Ureter (tissue), 1 donor: ENCODE data around the gene LRP10. TPM values are rescaled to one million over a fixed set of nuclear protein-coding genes. Genes with fewer than 3 reads are reported as not detected.
A peak's percentile ranks its signal among the peaks of the same experiment; 100 is the strongest.
"Not testable (repeated sequence)": the region's sequence is repeated elsewhere in the genome, so short reads cannot be mapped to it uniquely, and the experiment has no call there.

Source experiments
- DNase-seq: peaks from one replicate; pipeline ENCODE4 v3.0.0-alpha.2; 2020; ENCODE audit warnings: low spot score
- total RNA-seq: library from RNA; stranded (reverse); gene quantifications from one replicate; pipeline ENCODE4 v1.2.4, GENCODE V29; 2023
- donor health status: DM: yes; HTN: yes; CAD: no.

The LRP10 gene
- total RNA-seq, 1 donor from 2014 or later: 128 TPM

DNA sequence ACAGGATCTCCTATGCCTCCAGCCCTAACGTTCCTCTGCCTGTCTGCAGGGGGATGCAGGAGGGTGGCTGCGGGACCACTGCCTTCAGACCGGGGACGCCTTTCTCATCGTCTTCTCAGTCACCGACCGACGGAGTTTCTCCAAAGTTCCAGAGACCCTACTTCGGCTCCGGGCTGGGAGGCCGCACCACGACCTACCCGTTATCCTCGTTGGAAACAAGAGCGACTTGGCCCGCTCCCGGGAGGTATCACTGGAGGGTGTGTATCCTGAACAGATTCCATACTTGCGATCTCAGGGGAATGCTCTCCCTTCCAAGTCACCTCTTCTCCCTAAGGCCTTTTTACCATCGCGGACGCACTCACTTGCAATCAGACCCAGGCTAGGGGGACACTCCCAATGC lies 14.4 kb downstream of the LRP10 start:
- no peak for DNase-seq

DNA sequence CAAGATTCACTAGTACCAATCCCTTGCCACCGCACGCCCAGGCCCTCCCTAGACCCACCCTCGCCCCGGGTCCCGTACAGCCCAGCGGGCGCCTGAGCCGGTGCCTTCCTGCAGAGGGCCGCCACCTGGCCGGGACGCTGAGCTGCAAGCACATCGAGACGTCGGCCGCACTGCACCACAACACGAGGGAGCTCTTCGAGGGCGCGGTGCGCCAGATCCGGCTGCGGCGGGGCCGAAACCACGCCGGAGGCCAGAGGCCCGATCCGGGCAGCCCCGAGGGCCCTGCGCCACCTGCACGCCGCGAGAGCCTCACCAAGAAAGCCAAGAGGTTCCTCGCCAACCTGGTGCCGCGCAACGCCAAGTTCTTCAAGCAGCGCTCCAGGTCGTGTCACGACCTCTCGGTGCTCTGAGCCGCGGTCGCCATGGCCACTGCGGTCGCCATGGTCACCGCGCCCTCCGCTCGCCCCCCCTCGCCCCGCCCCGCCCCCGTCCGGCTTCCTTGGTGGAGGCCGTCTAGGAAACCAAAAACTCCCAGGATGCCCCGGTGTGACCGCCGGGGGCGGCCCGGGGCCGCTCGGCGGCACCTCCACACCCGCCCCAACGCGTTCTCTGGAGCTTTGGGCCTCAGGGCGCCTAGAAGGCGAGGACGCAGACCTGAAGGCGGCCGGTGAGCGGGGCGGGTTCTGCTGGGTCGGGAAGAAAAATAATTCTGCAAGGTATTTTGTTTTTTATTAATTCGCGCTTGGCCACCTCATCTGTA lies 15.1 kb downstream of the LRP10 start:
- DNase-seq: peak; percentile 81

DNA sequence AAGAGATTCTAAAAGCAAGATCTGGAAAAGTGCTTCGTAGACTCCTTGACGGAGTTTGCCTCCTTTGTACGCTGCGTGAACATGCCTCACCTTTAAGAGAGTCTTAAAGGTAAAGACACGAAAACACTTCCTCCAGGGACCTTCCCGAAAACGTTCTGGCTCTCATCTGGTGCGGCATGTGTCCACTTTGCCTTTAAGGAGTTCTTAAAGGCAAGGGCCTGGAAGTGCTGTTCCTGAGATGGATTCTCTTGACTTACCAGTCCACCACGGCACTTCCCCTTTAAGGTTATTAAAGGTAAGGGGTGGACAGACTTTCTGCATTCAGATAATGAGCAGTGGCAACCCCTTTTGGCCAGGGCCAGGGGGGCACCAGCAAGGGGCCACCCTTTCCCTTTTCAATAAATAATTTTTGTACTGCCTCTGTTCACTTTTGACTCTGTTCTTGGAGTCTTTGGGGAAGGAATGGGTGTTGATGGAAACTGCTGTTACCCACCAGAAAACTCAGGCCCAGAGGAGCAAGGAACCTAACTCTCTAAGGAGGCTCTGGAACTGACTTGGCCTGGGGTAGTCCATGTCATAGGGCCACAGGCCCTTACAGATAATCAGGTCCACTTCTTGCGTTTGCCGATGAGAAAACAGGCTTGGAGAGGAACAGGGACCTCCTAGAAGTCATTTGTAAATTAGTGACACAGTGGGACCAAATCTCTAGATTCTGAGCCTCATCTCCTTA lies 15.9 kb downstream of the LRP10 start:
- DNase-seq: peak; percentile 81

DNA sequence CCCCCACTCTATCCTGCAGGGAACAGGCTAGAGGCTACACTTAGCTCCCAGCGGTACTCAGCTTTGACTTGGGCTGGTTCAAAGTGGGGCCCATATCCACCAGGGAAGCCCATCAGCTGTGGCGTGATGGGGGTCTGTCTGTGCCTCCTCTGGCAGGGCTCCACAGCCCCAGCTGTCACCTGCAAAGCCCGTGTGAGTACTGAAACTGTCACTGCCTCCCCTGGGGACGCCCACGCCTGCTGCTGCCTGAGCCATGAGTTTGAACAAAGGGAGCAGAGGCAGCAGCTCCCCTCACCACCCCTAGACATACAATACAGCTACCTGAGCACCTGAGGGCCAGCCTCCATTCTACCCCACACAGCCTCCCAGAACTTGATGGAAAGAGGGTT lies 16.4 kb downstream of the LRP10 start:
- no peak for DNase-seq

DNA sequence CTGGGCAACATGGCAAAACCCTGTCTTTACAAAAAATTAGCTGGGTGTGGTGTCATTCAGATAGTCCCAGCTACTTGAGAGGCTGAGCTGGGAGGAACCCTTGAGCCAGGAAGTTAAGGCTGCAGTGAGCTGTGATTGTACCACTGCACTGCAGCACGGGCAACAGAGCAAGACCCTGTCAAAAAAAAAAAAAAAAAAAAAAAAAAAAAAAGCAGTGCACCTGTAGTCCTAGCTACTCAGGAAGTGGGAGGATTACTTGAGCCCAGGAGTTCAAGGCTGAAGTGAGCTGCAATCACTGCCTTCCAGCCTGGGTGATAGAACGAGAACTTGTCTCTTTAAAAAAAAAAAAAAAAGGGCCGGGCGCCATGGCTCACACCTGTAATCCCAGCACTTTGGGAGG lies 17.1 kb downstream of the LRP10 start:
- no peak for DNase-seq

DNA sequence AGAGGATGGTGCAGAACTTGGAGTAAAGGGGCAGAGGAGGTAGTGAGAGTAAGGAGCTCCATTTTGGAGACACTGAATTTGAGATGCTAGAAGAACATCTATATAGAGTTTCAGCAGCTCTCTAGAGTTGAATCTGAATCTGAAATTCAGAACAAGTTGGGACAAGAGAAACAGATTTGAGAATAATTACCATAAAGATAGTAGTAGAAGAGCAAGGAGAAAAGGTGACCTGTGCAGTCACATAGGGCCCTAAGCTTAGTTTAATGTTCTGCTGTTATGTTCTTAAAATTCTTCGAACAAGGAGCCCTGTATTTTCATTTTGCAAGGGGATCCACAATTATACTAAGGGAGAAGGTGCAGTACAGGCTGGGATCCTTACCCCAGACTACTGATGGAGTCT lies 18.9 kb downstream of the LRP10 start:
- DNase-seq: no peak

DNA sequence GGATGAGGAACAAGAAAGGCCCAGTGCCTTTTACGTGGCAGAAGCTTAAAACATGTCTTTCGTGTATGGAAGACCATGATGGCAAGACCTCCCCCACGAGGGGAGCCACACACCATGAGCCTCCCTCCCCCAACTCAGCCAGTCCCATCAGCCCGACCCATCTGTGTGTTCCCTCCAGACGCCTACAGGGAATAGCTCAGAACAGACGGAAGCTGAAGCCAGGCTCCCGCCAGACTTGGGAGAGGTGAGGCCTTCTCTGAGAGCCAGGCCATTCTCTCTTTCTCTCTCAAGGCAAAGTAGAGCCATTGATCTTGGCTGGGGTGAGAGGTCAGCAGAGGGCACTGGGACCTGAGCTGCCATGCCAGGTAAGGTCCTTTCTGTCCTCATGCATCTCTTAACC lies 20.9 kb downstream of the LRP10 start:
- DNase-seq: no peak

DNA sequence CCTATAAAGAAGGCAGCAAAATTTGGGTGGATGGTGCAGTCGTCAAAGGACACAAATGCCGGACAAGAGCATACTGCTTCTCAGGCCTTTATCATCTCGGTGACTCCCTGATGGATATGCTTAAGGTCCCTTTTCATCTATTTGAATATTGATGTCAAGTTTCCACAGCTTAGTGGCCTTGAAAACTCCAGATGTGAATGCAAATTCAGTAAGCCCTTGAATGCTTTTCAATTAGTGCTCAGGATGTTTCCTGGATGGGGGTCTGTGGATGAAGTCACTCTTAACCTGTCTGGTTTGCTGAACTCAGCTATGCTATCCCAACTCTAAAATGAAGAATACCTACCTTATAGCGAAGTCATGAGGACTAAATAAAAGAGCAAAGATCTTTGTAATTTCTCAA lies 22.2 kb downstream of the LRP10 start:
- no peak for DNase-seq

DNA sequence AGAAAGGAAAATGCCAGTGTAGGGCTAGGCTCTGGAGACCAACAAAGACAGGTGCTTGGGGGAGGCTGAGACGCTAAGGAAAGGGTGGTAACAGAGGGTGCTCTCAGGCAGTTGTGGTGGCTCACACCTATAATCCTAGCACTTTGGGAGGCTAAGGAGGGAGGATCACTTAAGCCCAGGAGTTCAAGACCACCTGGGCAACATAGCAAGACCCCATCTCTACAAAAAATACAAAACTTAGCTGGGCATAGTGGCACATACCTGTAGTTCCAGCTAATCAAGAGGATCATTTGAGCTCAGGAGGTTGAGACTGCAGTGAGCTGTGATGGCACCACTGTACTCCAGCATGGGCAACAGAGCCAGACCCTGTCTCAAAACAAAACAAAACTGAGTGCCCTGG lies 23.9 kb downstream of the LRP10 start:
- DNase-seq: no peak

DNA sequence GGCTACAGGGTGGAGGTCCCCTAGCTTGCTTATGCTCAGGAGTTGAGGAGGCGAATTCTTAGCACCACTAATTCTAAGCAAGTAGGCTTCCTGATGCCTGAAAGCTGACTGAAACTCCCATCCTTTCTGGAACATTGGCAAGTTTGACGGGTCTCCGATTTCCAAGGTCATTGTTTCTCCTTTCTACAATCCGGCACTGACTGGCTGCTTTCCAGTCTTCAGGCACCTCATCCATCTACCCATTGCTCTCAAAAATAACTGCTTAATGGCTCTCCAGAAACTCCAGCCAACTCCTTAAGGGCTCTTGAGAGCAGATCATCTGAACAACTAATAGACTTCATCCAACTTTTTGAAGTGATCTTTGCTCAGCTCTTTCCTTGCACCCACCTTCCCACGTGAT lies 24.8 kb downstream of the LRP10 start:
- no peak for DNase-seq

DNA sequence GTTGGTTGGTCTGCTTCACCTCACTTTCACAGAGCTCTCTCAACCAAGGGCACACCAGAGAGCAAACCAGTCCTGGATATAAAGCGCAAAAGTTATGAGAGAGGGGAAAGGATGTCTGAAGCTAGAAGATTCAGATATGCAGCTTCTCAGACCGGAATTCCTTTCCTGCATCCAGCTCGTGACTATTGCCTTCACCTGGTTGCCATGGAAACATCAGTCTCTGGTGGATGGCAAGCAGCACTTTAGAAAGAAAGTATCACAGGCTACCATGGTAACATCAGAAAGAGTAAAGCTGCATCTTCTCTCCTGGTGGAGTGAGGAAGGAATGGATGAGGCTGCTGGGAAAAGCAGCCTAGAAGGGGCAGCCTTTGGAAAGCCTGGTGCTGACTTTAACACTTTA lies 25.2 kb downstream of the LRP10 start:
- DNase-seq: no peak

DNA sequence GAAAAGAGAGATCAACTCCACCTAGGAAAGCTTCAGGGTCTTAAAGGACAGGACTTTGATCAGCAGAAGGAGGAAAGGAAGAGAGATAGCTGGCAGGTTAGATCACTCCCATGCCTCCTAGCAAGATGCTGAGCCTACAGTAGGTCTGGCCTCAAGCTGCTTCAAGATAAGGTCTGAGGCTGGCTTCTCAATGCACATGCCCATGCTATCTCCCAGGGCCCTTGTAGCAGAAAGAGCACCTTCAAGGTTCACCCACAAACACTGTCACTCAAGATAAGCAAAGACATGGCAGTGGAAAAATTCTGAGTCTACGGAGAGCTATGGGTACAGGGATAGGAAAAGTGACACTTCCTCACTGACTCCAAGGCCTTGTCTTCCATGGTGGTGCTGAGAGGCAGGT lies 25.8 kb downstream of the LRP10 start:
- DNase-seq: no peak

DNA sequence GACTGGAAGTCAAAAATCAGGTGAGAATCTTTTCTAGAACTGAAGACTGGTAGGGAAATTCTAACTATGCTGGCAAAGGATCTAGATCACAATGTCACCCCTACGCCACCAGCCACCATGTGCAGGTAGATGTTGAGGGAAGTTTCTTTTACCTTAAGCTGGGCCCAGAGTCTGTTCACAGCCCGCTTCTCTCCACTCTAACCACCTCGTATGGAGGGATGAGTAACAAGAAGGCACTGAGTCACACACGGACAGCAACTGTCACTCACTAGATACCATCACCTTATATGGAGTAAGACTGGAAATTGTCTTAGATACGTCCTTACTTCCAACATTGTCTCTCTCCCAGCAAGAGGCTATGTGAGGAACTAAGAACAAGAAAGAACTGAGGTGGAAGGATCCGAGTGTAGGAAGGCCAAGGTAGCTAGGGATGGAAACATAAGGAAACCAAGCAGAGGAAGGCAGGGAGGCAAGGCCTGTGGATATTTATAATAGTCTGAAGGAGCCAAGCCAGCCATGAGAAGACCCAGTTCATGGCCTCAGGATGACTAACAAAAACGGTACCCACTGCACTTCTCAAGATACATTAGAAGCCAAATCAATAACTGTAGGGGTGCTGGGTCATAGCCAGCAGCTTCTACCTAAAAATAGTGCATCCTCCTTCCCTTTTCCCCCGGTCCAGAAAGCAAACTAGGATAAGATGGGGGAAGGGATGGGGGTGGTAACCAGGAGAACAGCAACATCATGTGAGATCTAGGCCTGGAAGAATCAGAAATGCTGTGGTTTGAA lies 27.0 kb downstream of the LRP10 start:
- DNase-seq: no peak

DNA sequence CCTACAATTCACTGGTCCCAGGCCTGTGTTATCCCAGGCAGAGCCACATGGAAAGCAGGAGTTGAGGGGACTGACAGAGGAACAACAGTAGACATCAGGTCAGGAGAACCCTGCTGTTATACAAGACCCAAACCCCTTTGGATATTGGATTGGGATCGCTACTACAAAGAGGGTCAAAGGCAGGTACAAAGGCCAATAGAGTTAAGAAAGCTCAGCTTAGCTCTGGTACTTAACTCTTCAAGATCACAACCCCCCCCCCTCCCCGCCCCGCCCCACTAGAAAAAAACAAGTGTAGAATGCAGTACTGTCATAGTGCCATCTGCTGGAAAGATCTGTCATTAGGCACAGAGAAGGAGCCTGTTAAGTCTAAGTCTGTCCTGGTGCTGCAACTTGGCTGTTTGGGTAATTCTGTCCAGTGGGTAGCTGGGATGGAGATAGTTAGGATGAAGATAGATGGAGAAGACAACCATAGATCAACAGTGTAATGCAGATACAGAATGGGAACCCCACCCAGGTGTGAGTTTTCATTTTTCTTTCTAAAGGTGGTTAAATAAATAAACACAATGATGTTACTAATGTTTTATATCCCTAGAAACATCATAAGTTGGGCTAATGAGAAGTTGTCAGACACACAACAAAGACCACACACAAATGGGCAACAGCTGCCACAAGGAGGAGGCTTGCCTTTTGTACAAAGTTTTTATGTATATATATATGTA lies 28.7 kb downstream of the LRP10 start:
- DNase-seq: no peak

DNA sequence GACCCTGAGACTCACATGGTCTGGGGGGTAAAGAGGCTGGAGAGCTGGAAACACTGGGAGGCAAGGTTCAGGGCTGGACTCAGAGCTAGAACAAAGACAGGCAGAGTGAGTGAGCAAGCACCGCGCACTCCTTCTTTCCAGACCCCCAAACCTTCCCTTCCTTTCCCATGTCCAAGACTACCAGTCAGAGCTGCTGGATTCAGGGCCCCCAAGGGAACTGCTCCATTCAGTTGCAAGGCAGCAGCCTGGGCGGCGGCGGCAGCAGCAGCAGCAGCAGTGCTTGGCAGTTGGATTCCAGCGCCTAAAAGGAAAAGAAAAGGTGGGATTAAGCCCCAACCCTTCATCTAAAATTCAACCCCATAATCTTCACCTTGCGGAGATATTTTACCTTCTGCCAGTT lies 30.3 kb downstream of the LRP10 start:
- DNase-seq: no peak

DNA sequence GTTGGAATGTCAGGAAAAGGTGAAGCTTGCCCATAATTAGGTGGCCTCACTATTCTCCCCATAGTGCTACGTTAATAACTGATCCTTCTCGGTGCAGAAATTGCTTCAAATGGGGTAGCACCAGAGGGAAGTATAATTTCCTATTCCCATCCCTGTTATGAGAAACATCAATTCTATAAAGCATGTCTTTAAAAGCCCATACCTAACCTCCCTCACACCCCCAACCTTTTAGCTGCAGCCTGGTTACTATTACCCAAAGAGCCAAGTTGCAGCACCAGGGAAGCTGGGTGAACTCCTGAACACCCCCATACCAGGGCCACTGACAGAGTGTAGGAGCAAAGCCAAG lies 32.2 kb downstream of the LRP10 start:
- DNase-seq: no peak

DNA sequence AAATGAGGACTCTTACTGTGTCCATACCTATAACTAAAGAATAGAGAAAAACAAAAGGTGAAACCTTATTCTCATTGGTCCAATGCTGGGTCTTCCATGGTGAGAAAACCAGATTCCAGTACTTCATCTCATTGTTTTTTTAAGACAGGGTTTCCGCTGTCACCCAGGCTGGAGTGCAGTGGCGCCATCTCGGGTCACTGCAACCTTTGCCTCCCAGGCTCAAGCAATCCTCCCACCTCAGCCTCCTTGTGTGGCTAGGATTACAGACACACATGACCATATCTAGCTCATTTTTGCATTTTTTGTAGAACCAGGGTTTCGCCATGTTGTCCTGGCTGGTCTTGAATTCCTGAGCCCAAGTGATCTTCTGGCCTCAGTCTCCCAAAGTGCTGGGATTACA lies 34.1 kb downstream of the LRP10 start:
- no peak for DNase-seq

DNA sequence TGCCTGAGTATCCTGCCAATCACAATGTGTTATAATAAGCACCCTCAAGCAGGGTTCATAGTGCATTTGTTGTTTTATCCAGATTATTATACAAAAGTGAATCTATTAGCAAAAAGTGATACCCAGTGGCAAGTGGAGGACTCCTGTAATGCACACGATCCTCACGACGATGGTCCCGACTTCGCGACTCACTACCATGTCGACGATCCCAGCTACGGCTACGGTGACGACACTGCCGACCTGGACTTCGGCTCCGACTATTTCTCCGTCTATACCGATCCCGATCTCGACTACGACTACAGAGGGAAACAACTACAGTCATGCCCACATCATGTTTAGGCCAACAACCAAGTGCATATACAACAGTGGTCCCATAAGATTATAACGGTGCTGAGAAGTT lies 34.5 kb downstream of the LRP10 start:
- no peak for DNase-seq

DNA sequence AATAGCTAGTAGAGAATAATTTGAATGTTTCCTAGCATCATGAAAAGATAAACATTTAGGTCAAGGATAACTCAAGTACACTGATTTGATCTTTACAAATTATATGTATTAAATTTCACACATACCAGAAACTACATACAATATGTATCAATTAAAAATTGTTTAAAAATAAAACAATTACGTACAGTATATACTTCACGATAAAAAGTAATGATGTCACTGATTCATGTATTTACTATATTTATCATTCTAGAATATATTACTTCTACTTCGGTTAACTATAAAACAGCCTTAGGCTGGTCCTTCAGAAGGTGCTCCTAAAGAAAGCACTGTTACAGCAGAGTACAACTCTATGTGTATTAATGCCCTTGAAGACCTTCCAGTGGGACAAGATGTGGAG lies 35.9 kb downstream of the LRP10 start:
- DNase-seq: no peak

DNA sequence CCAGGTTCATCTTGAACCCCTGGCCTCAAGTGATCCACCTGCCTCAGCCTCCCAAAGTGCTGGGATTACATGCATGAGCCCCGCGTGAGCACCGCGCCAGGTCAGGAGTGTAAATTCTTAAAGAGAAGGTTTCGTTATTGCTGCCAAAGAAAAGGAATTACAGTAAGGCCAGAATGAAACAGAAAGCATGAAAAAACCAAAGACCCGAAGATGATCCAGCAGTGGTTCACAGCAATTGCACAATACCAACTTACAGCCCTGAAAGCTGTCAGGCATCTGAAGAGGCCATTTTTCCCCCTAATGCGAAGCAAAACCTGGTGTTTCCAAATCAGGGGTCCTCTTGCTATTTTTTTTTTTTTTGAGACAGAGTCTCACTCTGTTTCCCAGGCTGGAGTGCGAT lies 37.1 kb downstream of the LRP10 start:
- no peak for DNase-seq

DNA sequence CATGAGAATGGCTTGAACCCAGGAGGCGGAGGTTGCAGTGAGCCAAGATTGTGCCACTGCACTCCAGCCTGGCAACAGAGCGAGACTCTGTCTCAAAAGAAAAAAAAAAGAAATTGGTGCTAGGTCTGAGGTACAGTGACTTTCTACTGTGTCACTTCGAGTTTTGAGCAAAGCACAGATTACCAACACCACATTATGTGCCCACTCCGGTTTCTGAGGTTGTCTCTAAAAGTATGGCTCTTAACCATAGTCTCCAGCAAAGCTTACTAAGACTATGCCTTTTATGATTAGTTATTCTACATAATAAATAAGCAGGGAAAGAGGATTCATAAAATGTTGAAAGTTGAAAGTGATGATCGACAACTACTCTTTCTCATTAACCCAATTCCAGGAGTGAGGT lies 39.4 kb downstream of the LRP10 start:
- DNase-seq: no peak

DNA sequence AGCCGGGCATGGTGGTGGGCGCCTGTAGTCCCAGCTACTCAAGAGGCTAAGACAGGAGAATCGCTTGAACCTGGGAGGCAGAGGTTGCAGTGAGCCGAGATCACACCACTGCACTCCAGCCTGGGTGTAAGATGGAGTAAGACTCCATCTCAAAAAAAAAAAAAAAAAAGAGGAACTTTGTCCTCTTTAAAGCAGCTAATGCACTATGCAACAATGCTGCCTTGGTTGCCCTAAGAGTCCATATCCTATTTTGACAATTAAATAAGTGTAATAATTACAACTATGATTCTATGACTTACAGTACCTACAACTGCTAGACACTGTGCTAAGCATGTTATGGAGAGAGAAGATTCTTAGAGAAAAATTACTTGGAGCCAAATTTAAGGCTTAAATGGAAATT lies 43.3 kb downstream of the LRP10 start:
- DNase-seq: not testable (repeated sequence)
